Loucy (cell line): ENCODE data around the gene CCDC73.

ENCODE experiments used
- H2AFZ ChIP-seq: fragments of 200-600 bp; sonication (generic); 2 replicates; pipeline ENCODE4 v1.6.0; 2016; ENCODE audit warnings: antibody characterized with exemption, mild to moderate bottlenecking, low read length, moderate library complexity
- H3F3A ChIP-seq: fragments of 200-600 bp; 2 replicates; pipeline ENCODE4 v1.6.0; 2016; ENCODE audit warnings: antibody characterized with exemption, low read depth, mild to moderate bottlenecking
- H3K27me3 ChIP-seq: fragments of 200-600 bp; sonication (generic); 2 replicates; pipeline ENCODE4 v1.6.1; 2014; ENCODE audit warnings: low read length, mild to moderate bottlenecking; ENCODE audit not compliant: insufficient read depth, poor library complexity, severe bottlenecking
- H3K36me3 ChIP-seq: fragments of 200-600 bp; sonication (generic); 2 replicates; pipeline ENCODE4 v1.6.1; 2016; ENCODE audit warnings: low read length; ENCODE audit not compliant: insufficient read depth
- H3K4me1 ChIP-seq: fragments of 200-600 bp; sonication (generic); 2 replicates; pipeline ENCODE4 v1.5.1; 2014; ENCODE audit warnings: low read length, mild to moderate bottlenecking; ENCODE audit not compliant: insufficient read depth, poor library complexity, severe bottlenecking
- H3K4me2 ChIP-seq: fragments of 200-600 bp; sonication (generic); 2 replicates; pipeline ENCODE4 v1.6.0; 2014; ENCODE audit warnings: antibody characterized with exemption, low read length, low read depth, mild to moderate bottlenecking; ENCODE audit not compliant: poor library complexity, severe bottlenecking
- H3K4me3 ChIP-seq: fragments of 200-600 bp; sonication (generic); 2 replicates; pipeline ENCODE4 v1.5.1; 2014; ENCODE audit warnings: low read length, mild to moderate bottlenecking, mixed read lengths; ENCODE audit not compliant: poor library complexity, severe bottlenecking
- H3K79me2 ChIP-seq: fragments of 200-600 bp; sonication (generic); 2 replicates; pipeline ENCODE4 v1.6.1; 2014; ENCODE audit warnings: low read length; ENCODE audit not compliant: insufficient read depth
- H3K9ac ChIP-seq: fragments of 200-600 bp; sonication (generic); 2 replicates; pipeline ENCODE4 v1.6.0; 2014; ENCODE audit warnings: mild to moderate bottlenecking, low read depth, low read length, moderate library complexity; ENCODE audit not compliant: poor library complexity, severe bottlenecking
- H3K9me2 ChIP-seq: fragments of 200-600 bp; sonication (generic); replicated peaks from 2 replicates; pipeline ENCODE4 v1.6.1; 2016; ENCODE audit warnings: low read depth, low read length, mixed read lengths
- H3K9me3 ChIP-seq: fragments of 200-600 bp; sonication (generic); 2 replicates; pipeline ENCODE4 v1.6.1; 2014; ENCODE audit warnings: mild to moderate bottlenecking, antibody characterized with exemption, low read length, low read depth; ENCODE audit not compliant: insufficient read depth
- H4K20me1 ChIP-seq: fragments of 200-600 bp; sonication (generic); 2 replicates; pipeline ENCODE4 v1.6.0; 2014; ENCODE audit warnings: antibody characterized with exemption, low read length, mild to moderate bottlenecking; ENCODE audit not compliant: insufficient read depth, poor library complexity, severe bottlenecking
- EZH2phosphoT487 ChIP-seq: fragments of 200-600 bp; IDR thresholded peaks from 2 replicates; pipeline ENCODE4 v1.6.1; 2018; ENCODE audit warnings: antibody characterized with exemption, mild to moderate bottlenecking, moderate library complexity, borderline replicate concordance
- TF ChIP-seq, protein P1 (sequence below): fragments of 200-600 bp; sonication (generic); conservative IDR thresholded peaks from 2 replicates; pipeline ENCODE4 v1.5.1; 2014; ENCODE audit warnings: mild to moderate bottlenecking, antibody characterized with exemption, low read length

Gene CCDC73

DNA sequence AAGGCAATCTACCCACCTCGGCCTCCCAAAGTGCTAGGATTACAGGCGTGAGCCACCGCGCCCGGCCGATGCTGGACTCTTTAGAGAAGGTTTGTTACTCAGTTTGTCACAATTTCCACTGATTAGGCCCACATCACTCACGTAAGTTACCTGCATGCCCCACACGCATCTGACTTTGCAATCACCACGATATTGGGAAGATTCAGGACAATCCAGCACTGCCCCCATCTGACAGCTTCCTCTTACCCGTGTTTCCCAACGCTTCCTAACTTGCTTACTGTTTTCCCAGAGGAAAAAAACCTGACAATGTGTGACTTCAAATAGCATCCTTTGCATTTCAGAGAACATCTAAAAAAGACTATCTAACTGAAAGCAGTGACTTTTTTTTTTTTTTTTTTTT lies 232.6 kb downstream of the CCDC73 start:
- H3K9me3 ChIP-seq, result no peaks in the 10 kb centered on the region
- no peaks in the 10 kb centered on the region for H3K36me3 ChIP-seq
- no peak overlapping the region for H3K9ac ChIP-seq
- H3K4me1 ChIP-seq, result peaks cover 9% of the 10 kb centered on the region
- H3K4me2 ChIP-seq, result no peak overlapping the region
- no peaks in the 10 kb centered on the region for H3K9me2 ChIP-seq
- H3F3A ChIP-seq, result no peaks in the 10 kb centered on the region
- no peak overlapping the region for H3K4me3 ChIP-seq
- no peaks in the 10 kb centered on the region for H3K27me3 ChIP-seq
- TF ChIP-seq, protein P1, sequence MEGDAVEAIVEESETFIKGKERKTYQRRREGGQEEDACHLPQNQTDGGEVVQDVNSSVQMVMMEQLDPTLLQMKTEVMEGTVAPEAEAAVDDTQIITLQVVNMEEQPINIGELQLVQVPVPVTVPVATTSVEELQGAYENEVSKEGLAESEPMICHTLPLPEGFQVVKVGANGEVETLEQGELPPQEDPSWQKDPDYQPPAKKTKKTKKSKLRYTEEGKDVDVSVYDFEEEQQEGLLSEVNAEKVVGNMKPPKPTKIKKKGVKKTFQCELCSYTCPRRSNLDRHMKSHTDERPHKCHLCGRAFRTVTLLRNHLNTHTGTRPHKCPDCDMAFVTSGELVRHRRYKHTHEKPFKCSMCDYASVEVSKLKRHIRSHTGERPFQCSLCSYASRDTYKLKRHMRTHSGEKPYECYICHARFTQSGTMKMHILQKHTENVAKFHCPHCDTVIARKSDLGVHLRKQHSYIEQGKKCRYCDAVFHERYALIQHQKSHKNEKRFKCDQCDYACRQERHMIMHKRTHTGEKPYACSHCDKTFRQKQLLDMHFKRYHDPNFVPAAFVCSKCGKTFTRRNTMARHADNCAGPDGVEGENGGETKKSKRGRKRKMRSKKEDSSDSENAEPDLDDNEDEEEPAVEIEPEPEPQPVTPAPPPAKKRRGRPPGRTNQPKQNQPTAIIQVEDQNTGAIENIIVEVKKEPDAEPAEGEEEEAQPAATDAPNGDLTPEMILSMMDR, result no peak
- TF ChIP-seq EZH2phosphoT487, result no peak
- no peaks in the 10 kb centered on the region for H4K20me1 ChIP-seq
- H3K79me2 ChIP-seq, result no peaks in the 10 kb centered on the region
- no peak overlapping the region for H2AFZ ChIP-seq

DNA sequence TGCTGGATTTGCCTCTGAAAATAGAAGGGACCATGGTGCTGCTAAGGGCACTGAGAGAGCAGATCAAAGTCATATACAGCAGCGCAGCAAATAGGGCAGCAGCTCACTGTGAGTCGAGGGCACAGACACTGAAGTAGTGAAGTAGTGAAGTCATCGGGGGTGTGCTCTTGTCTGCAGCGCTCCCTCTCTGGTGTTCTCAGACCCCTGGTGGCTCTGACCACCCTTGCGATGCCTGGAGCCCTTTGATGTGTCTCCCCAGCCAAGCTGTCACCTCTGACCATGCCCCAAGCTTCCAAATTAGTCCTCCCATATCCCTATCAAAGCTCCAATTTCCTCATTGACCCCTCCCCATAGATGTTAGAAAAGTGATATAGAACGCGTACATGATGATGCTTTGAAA lies 238.6 kb downstream of the CCDC73 start:
- no peak overlapping the region for H2AFZ ChIP-seq
- H3K4me3 ChIP-seq, result no peak overlapping the region
- H3K4me1 ChIP-seq, result no peaks in the 10 kb centered on the region
- no peaks in the 10 kb centered on the region for H3K36me3 ChIP-seq
- H3K9ac ChIP-seq, result no peak overlapping the region
- H3F3A ChIP-seq, result no peaks in the 10 kb centered on the region
- H3K9me2 ChIP-seq, result no peaks in the 10 kb centered on the region
- no peaks in the 10 kb centered on the region for H3K27me3 ChIP-seq
- no peak for TF ChIP-seq EZH2phosphoT487
- TF ChIP-seq, protein P1, result no peak
- no peaks in the 10 kb centered on the region for H3K9me3 ChIP-seq
- H3K79me2 ChIP-seq, result no peaks in the 10 kb centered on the region
- no peaks in the 10 kb centered on the region for H4K20me1 ChIP-seq
- H3K4me2 ChIP-seq, result no peak overlapping the region

DNA sequence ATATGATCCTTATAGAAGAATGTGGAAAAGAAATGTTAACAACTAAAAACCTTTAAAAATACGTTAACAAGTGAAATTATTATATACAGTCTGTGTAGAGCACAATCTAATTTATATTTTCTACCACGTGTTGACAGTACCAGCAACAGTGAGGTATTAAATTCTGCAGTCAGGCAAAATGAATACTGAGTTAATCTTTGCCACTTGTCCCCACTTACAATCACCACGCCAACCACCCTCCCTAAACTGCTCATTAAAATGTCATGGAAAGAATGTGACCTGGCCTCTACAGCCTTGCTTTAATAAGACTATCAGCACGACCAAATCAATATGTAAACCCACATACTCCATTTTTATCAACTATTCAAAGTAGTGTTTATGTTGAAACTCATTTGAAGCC lies 239.4 kb downstream of the CCDC73 start:
- H3K4me2 ChIP-seq, result no peak overlapping the region
- H3K79me2 ChIP-seq, result no peaks in the 10 kb centered on the region
- no peak overlapping the region for H3K4me3 ChIP-seq
- H3K27me3 ChIP-seq, result no peaks in the 10 kb centered on the region
- no peaks in the 10 kb centered on the region for H3K9me2 ChIP-seq
- no peaks in the 10 kb centered on the region for H3K9me3 ChIP-seq
- no peak overlapping the region for H2AFZ ChIP-seq
- H3F3A ChIP-seq, result no peaks in the 10 kb centered on the region
- H3K36me3 ChIP-seq, result no peaks in the 10 kb centered on the region
- no peaks in the 10 kb centered on the region for H4K20me1 ChIP-seq
- TF ChIP-seq, protein P1, result no peak
- peaks cover 1% of the 10 kb centered on the region for H3K4me1 ChIP-seq
- no peak overlapping the region for H3K9ac ChIP-seq
